Nephron (organoid): ENCODE results near the gene BCORL1.

Experiments
- H3K27ac Mint-ChIP-seq, 3 experiments: 2 replicates each; pipeline ENCODE4 v1.8.0; 2020; ENCODE audit warnings: mixed read lengths in 3 of 3, mild to moderate bottlenecking in 2 of 3, moderate library complexity in 1 of 3
- H3K27me3 Mint-ChIP-seq: 2 replicates; pipeline ENCODE4 v1.8.0; 2021; ENCODE audit warnings: low read depth, mild to moderate bottlenecking, moderate library complexity, mixed read lengths
- H3K36me3 Mint-ChIP-seq: 2 replicates; pipeline ENCODE4 v1.8.0; 2020; ENCODE audit warnings: low read depth, mixed read lengths
- H3K4me1 Mint-ChIP-seq: 2 replicates; pipeline ENCODE4 v1.8.0; 2020; ENCODE audit warnings: mixed read lengths
- H3K4me3 Mint-ChIP-seq, 3 experiments: 2 replicates each; pipeline ENCODE4 v1.8.0; 2020; ENCODE audit warnings: mild to moderate bottlenecking in 3 of 3, mixed read lengths in 3 of 3, moderate library complexity in 2 of 3
- H3K9me3 Mint-ChIP-seq: 2 replicates; pipeline ENCODE4 v1.8.0; 2020; ENCODE audit warnings: mixed read lengths
- TF ChIP-seq, protein P1 (sequence below), 3 experiments: fragments of 200-600 bp; sonication (generic); IDR thresholded peaks; one replicate each; pipeline ENCODE4 v1.5.0; 2021; ENCODE audit warnings: antibody characterized with exemption in 3 of 3; ENCODE audit not compliant: unreplicated experiment in 3 of 3

BCORL1 gene, protein sequence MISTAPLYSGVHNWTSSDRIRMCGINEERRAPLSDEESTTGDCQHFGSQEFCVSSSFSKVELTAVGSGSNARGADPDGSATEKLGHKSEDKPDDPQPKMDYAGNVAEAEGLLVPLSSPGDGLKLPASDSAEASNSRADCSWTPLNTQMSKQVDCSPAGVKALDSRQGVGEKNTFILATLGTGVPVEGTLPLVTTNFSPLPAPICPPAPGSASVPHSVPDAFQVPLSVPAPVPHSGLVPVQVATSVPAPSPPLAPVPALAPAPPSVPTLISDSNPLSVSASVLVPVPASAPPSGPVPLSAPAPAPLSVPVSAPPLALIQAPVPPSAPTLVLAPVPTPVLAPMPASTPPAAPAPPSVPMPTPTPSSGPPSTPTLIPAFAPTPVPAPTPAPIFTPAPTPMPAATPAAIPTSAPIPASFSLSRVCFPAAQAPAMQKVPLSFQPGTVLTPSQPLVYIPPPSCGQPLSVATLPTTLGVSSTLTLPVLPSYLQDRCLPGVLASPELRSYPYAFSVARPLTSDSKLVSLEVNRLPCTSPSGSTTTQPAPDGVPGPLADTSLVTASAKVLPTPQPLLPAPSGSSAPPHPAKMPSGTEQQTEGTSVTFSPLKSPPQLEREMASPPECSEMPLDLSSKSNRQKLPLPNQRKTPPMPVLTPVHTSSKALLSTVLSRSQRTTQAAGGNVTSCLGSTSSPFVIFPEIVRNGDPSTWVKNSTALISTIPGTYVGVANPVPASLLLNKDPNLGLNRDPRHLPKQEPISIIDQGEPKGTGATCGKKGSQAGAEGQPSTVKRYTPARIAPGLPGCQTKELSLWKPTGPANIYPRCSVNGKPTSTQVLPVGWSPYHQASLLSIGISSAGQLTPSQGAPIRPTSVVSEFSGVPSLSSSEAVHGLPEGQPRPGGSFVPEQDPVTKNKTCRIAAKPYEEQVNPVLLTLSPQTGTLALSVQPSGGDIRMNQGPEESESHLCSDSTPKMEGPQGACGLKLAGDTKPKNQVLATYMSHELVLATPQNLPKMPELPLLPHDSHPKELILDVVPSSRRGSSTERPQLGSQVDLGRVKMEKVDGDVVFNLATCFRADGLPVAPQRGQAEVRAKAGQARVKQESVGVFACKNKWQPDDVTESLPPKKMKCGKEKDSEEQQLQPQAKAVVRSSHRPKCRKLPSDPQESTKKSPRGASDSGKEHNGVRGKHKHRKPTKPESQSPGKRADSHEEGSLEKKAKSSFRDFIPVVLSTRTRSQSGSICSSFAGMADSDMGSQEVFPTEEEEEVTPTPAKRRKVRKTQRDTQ (N-terminal part only)

DNA sequence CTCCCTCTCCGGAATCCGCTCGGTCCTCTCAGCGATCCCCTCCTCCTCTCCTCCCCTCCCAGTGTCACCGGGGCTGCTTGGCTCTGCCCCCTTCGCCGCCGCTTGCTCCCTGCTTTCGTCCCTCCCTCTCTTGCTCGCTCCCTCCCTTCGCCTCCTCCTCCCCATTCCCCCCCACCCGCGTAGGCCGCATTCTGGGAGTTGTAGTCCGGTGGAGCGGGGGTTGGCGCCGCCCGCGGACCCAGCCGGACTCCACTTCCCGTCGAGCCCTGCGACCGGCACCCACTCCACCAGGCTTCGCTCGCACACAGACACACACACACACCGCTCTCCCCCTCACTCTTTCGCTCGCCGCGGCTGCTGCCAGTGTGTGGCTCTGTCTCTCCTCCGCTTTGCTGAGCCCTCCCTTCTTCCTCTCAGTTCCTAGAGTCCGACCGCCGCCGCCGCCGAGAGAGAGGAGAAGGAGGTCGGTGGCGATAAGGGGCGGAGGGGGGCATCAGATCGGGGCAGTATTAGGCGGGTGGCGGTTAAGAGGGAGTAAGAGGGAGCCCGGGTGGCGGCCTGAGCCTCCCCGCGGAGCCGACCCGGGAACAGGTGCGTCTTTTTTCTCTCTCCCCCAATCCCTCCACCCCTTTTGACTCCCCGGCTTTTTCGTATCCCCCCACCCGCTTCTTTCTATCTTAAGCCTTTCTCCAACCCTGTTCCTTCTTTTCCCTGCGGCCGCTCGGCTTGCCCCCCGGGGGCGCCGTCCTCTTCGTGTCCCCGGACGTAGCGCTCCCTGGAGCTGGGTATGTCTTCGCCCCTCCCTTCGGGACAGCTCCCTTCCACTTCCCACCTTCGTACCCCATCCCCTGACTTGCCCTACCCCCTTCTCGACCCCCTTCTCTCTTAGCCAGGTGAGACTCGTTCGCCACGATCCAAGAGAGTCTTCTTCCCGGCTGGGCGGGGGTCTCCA is at the start of gene BCORL1:
TSS of gene BCORL1 (plus strand) at position 336 of the 952 bp plus-strand sequence. CDS start 22,597 bp downstream, outside the sequence.
- TF ChIP-seq, protein P1, sequence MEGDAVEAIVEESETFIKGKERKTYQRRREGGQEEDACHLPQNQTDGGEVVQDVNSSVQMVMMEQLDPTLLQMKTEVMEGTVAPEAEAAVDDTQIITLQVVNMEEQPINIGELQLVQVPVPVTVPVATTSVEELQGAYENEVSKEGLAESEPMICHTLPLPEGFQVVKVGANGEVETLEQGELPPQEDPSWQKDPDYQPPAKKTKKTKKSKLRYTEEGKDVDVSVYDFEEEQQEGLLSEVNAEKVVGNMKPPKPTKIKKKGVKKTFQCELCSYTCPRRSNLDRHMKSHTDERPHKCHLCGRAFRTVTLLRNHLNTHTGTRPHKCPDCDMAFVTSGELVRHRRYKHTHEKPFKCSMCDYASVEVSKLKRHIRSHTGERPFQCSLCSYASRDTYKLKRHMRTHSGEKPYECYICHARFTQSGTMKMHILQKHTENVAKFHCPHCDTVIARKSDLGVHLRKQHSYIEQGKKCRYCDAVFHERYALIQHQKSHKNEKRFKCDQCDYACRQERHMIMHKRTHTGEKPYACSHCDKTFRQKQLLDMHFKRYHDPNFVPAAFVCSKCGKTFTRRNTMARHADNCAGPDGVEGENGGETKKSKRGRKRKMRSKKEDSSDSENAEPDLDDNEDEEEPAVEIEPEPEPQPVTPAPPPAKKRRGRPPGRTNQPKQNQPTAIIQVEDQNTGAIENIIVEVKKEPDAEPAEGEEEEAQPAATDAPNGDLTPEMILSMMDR (IDR thresholded peaks at IDR 0.05; ENCODE audit: unreplicated experiment in 3 of 3), result no peak
- Mint-ChIP-seq H3K36me3 (no peaks in the 10 kb centered on the region), H3K27ac (peak within 1 kb of the TSS in 2 of 3 experiments; percentile 12 to 34), H3K27me3 (peaks cover 4% of the 10 kb centered on the region), H3K4me1 (no peaks in the 10 kb centered on the region), H3K9me3 (peaks cover 11% of the 10 kb centered on the region), H3K4me3 (no peak within 1 kb of the TSS)

DNA sequence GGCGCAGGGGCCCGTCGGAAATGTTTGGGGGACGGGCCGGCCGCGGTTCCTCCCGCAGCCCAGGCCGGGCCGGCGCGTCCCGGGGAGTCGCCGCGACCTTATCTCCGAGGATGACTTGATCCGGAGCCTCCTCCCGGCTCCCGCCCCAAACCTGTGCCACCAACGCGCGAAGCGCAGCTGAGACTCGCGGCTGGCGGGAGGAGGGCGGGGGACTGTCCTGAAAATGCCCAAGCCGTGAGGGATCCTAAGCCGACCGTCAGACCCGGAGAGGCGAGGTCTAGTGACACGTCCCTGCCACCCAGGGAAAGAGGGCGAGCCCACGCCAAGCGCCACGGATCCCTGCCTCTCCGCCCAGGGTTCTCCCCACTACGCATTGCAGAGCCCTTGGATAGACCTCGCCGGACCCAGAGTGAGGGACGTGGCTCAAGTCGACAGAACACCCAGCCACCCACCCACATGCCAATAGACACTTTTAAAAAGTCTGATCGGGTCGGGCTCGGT is 49.6 kb upstream of the BCORL1 start:
- H3K27ac Mint-ChIP-seq, result no peak overlapping the region

DNA sequence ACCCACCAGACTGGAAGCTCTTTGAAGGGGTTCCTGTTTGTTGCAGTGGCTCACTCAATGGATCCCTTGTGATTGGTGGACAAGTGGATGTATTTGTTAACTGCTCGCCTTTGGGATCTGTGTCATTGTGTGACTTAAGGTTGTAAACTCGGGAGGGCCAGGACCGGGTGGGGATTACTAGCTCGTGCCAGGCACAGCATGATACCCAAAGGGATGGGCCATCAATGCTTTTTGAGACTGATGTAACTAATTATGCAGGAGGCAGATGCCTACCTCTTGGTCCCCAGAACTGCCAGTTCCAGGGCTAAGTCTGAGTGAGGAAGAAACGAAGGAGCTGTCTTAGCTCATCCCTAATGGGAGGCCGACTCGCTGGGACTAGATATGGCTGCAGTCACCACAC is 48.7 kb upstream of the BCORL1 start:
- Mint-ChIP-seq H3K4me3 (peak overlapping the region; percentile 79 to 82 (median 80)), H3K9me3 (peaks cover 6% of the 10 kb centered on the region)
- TF ChIP-seq, protein P1 (IDR thresholded peaks at IDR 0.05; ENCODE audit: unreplicated experiment in 3 of 3), result no peak

More for the DNA sequence above, 49.6 kb upstream of the BCORL1 start:
- Mint-ChIP-seq H3K9me3 (peaks cover 6% of the 10 kb centered on the region), H3K4me1 (peaks cover 6% of the 10 kb centered on the region), H3K4me3 (peak overlapping the region; percentile 60 to 75 (median 61)), H3K36me3 (peaks cover 9% of the 10 kb centered on the region), H3K27me3 (peaks cover 37% of the 10 kb centered on the region)
- TF ChIP-seq, protein P1 (IDR thresholded peaks at IDR 0.05; ENCODE audit: unreplicated experiment in 3 of 3), result no peak

DNA sequence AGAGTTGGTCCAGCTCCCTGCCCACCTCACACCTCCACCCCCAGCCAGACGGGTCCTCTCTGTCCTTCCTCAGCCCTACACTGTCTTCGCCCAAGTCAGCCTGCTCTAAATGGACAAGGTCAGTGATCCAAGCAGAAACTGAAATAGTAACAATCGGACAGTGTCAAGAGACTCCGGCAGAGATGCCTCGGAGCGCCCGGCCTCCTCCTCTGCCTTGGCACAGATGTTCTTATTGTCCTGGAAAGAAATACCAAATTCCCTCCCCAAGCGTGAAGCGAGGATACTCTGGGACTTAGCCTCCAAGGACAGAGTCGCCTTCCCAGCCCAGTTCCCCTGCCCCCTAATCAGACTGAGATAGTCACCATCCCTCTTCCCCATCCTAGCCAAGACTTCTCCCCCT is 48.0 kb upstream of the BCORL1 start:
- Mint-ChIP-seq H3K4me3 (peak overlapping the region; percentile 51 to 75 (median 65)), H3K36me3 (no peaks in the 10 kb centered on the region), H3K4me1 (peaks cover 6% of the 10 kb centered on the region), H3K27me3 (peaks cover 37% of the 10 kb centered on the region), H3K27ac (no peak overlapping the region), H3K9me3 (peaks cover 6% of the 10 kb centered on the region)
- TF ChIP-seq, protein P1 (IDR thresholded peaks at IDR 0.05; ENCODE audit: unreplicated experiment in 3 of 3), result no peak

More for the DNA sequence above, 48.7 kb upstream of the BCORL1 start:
- Mint-ChIP-seq H3K27me3 (peaks cover 37% of the 10 kb centered on the region), H3K27ac (peak overlapping the region in 2 of 3 experiments; percentile 34 to 80), H3K4me1 (peaks cover 6% of the 10 kb centered on the region), H3K36me3 (peaks cover 7% of the 10 kb centered on the region)
